GM13977 (cell line): ENCODE measurements around the gene PTTG1IP.

Source experiments
- DNase-seq: peaks from one replicate; pipeline ENCODE4 v3.0.0; 2012; ENCODE audit warnings: low spot score
- CTCF ChIP-seq: IDR thresholded peaks from 2 replicates; pipeline ENCODE4 v1.5.1; 2012; ENCODE audit warnings: mild to moderate bottlenecking, control low read depth; ENCODE audit not compliant: insufficient read depth; ENCODE audit errors: extremely low read depth, missing control alignments
- in situ Hi-C: fragments of 300-500 bp; cut with MboI; formaldehyde crosslinking; loops from one replicate; pipeline ENCODE4 v1.12.0; 2022; ENCODE audit warnings: low sequenced_read_pairs, low pct_unique_long_range_greater_than_20kb, mixed read lengths, inconsistent platforms; ENCODE audit not compliant: unreplicated experiment

The PTTG1IP gene

DNA sequence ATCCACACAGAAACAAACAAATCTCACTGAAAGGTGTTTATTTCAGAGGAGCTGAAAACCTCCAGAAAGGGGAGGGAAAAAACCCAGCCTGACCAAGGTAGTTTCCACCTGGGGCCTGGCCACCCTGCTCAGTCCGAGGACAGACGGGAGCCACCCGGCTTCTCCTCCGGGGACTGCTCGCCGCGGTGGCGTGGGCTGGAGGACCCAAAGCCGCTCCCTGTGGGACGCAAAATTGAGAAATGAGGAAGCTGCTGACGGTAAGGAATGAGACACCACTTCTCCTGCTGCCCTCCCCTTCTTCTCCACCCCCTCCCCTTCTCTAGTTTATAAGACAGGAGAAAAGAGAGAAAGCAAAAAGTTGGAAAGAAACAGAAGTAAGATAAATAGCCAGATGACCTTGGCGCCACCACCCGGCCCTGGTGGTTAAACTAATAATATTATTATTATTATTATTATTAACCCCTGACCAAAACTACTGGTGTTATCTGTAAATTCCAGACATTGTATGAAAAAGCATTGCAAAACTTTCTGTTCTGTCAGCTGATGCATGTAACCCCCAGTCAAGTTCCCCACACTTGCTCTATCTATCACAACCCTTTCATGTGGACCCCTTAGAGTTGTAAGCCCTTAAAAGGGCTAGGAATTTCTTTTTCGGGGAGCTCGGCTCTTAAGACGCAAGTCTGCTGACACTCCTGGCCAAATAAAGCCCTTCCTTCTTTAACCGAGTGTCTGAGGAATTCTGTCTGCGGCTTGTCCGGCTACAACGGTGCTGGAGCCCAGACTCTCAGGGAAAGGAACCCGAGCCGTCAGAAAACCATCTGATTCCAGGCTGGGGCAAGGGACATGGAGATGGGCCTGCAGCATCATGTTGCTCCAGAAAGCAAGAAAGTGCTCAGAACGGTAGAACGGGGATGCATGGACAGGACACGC lies 34.7 kb upstream of the PTTG1IP start:
- in situ Hi-C loops: no loop called here
- peak; percentile 61 for DNase-seq
- TF ChIP-seq CTCF: no peak

- in situ Hi-C loops: no loop called here
- DNase-seq: no peak
- TF ChIP-seq CTCF: no peak
Observed at GRCh38 chr21:44907225-44907965, 33.9 kb upstream of the PTTG1IP start.

GRCh38 chr21:44905728-44906090 lies 32.2 kb upstream of the PTTG1IP start:
- in situ Hi-C loops: no loop called here
- DNase-seq: no peak

DNA sequence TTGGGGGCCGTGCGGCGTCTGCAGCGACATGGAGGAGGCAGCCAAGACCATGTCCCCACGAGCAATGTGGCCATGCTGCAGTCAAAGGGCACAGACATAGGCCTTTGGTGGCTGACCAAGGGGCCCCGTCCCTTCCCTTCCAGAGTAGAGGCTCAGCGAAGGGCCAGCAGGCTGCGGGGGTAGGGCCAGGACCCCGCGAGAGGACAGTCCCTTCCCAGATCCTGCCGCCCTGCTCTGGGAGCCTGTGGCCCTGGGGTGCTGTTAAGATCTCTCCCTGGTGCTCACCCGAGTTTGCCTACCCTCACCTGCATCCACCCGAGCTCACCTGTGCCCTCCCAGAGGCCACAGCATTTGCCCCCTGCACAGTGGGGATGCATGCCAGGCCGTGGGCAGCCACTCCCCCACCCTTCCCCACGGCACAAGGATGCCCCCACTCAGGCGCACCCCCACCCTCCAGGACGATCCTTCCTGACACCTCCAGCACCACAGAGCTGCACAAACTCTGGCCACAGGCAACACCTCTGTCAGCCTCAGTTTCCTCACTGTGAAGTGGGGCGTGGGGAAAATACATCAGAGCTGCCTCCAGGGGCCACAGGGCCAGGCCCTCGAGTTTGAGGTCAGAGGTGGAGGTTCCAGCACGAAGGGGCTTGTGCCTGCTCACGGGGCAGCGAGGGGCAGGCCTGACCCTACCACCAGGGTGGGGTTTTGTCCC lies 31.7 kb upstream of the PTTG1IP start:
- DNase-seq: no peak
- in situ Hi-C loops: no loop called here
- no peak for TF ChIP-seq CTCF

More at GRCh38 chr21:44905728-44906090, 32.2 kb upstream of the PTTG1IP start:
- TF ChIP-seq CTCF: no peak

DNA sequence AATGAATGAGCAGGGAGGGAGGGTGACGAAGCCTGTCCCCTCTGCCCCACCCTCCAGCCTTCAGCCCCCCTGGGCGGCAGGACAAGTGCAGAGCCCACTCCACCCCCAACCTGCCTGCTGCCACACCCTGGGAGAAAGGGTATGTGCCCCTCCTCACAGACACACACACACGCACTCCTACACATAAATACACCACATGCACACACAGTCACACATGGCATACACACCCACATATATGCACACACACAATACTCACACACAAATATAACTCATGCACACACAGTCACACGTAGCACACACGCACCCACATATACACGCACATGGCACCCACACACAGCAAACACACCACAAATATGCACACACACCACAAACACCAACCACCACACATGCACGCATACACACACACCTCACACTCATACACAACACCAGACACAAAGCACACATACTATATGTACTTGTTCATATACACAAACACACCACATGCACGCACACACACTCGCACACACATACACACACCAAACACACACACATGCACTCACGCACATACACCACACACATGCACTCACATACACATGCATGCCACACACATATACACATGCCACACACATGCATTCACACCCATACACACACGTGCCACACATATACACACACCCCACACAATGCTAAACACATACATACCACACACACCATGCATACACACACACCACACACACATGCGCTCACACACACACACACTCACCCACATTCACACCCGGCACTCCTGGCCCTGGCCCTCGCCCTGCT lies 30.8 kb upstream of the PTTG1IP start:
- DNase-seq: no peak
- in situ Hi-C loops: no loop called here
- TF ChIP-seq CTCF: no peak

DNA sequence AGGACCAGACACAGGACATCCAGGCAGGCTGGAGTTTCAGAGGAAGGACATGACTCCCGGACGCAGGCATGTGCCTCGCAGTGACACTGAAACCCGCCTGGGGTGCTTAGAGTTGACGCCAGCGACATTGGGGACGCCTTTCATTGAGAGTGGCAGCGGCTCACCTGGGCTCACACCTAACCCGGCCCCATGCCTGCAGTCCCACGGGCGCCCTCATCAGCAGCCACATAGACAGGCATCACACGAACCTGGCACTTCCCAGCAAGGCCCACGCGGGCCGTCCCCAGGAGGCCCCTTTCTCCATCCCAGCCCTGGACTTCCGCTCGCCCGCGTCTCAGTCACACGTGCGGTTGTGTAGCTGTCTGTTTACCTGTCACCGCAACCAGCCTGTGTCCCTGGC lies 30.2 kb upstream of the PTTG1IP start:
- DNase-seq: no peak
- no peak for TF ChIP-seq CTCF
- in situ Hi-C loops: no loop called here
